ENCODE results near the gene LDAF1. TPM values are rescaled to one million over a fixed set of nuclear protein-coding genes. Genes with fewer than 3 reads are reported as not detected.
A peak's percentile ranks its signal among the peaks of the same experiment; 100 is the strongest.

Gene LDAF1
- total and polyA plus RNA-seq, 4 experiments from 2014 or later, result 15.0 to 23.3 (median 18.4) TPM

- no peak overlapping the region for H3K4me3 ChIP-seq (ENCODE audit: low read length in 2 of 2)
- no peaks in the 10 kb centered on the region for H3K27me3 ChIP-seq (ENCODE audit: insufficient read depth, low read length)
- ChIA-PET POLR2A (ENCODE audit: partially characterized antibody) (no interaction called here), CTCF (ENCODE audit: partially characterized antibody) (no interaction called here)
- Mint-ChIP-seq H3K9me3 (peaks cover 0 to 1% (median 0%) of the 10 kb centered on the region in 8 donors), H3K27ac (no peak overlapping the region), H3K4me1 (peaks cover 0 to 3% (median 2%) of the 10 kb centered on the region in 4 donors), H3K4me3 (peak overlapping the region in 1 of 8 donors; percentile 15), H3K36me3 (no peaks in the 10 kb centered on the region), H3K27me3 (peaks cover 27 to 38% of the 10 kb centered on the region in 2 donors)
- no peak overlapping the region for H3K27ac ChIP-seq (ENCODE audit: low read depth, low read length)
- H3K4me1 ChIP-seq (ENCODE audit: insufficient read depth, low read length), result no peaks in the 10 kb centered on the region
- intact Hi-C loops (cut with micrococcal nuclease), result no loop called here
- no peaks in the 10 kb centered on the region for H3K9me3 ChIP-seq (ENCODE audit: control insufficient read depth in 1 of 2, low read length in 2 of 2)
- no peaks in the 10 kb centered on the region for H3K36me3 ChIP-seq (ENCODE audit: insufficient read depth, low read length)
- no peak for DNase-seq
Observed at GRCh38 chr16:21222495-21223337, 64.2 kb downstream of the LDAF1 start.

GRCh38 chr16:21223787-21224186, 65.3 kb downstream of the LDAF1 start:
- no peaks in the 10 kb centered on the region for H3K4me1 ChIP-seq (ENCODE audit: insufficient read depth, low read length)
- intact Hi-C loops (cut with micrococcal nuclease), result no loop called here
- H3K4me1 Mint-ChIP-seq, result peaks cover 0 to 3% (median 2%) of the 10 kb centered on the region in 4 donors
- no peak overlapping the region for H3K27ac ChIP-seq (ENCODE audit: low read depth, low read length)
- no peaks in the 10 kb centered on the region for H3K36me3 ChIP-seq (ENCODE audit: insufficient read depth, low read length)
- no peaks in the 10 kb centered on the region for H3K9me3 ChIP-seq (ENCODE audit: control insufficient read depth in 1 of 2, low read length in 2 of 2)
- no peaks in the 10 kb centered on the region for H3K36me3 Mint-ChIP-seq
- H3K27me3 ChIP-seq (ENCODE audit: insufficient read depth, low read length), result no peaks in the 10 kb centered on the region
- CTCF ChIA-PET (ENCODE audit: partially characterized antibody), result no interaction called here
- POLR2A ChIA-PET (ENCODE audit: partially characterized antibody), result no interaction called here
- H3K4me3 ChIP-seq (ENCODE audit: low read length in 2 of 2), result no peak overlapping the region
- no peak for DNase-seq
- H3K27ac Mint-ChIP-seq, result no peak overlapping the region
- H3K27me3 Mint-ChIP-seq, result peaks cover 29 to 38% of the 10 kb centered on the region in 2 donors
- peaks cover 0 to 1% (median 0%) of the 10 kb centered on the region in 8 donors for H3K9me3 Mint-ChIP-seq
- no peak overlapping the region for H3K4me3 Mint-ChIP-seq

- Histone ChIP-seq H3K9me3 (ENCODE audit: control insufficient read depth in 1 of 2, low read length in 2 of 2) (no peaks in the 10 kb centered on the region), H3K27me3 (ENCODE audit: insufficient read depth, low read length) (no peaks in the 10 kb centered on the region), H3K36me3 (ENCODE audit: insufficient read depth, low read length) (no peaks in the 10 kb centered on the region), H3K27ac (ENCODE audit: low read depth, low read length) (no peak overlapping the region), H3K4me1 (ENCODE audit: insufficient read depth, low read length) (no peaks in the 10 kb centered on the region), H3K4me3 (ENCODE audit: low read length in 2 of 2) (no peak overlapping the region)
- DNase-seq, result no peak
- peaks cover 0 to 1% (median 0%) of the 10 kb centered on the region in 8 donors for H3K9me3 Mint-ChIP-seq
- peaks cover 34 to 40% of the 10 kb centered on the region in 2 donors for H3K27me3 Mint-ChIP-seq
- ChIA-PET POLR2A (ENCODE audit: partially characterized antibody) (no interaction called here), CTCF (ENCODE audit: partially characterized antibody) (no interaction called here)
- H3K36me3 Mint-ChIP-seq, result no peaks in the 10 kb centered on the region
- intact Hi-C loops (cut with micrococcal nuclease), result no loop called here
- H3K4me3 Mint-ChIP-seq, result no peak overlapping the region
- no peak overlapping the region for H3K27ac Mint-ChIP-seq
- H3K4me1 Mint-ChIP-seq, result peaks cover 0 to 3% (median 2%) of the 10 kb centered on the region in 4 donors
Observed at GRCh38 chr16:21224800-21225199, 66.3 kb downstream of the LDAF1 start.

GRCh38 chr16:21226749-21227148, 68.3 kb downstream of the LDAF1 start:
- ChIA-PET POLR2A (ENCODE audit: partially characterized antibody) (interaction anchor here (0.6 kb wide), 1 partner anchor 862 kb away, joined by 3 read pairs; no protein-coding TSS in a partner anchor), CTCF (ENCODE audit: partially characterized antibody) (no interaction called here)
- DNase-seq, result no peak
- no peaks in the 10 kb centered on the region for H3K9me3 ChIP-seq (ENCODE audit: control insufficient read depth in 1 of 2, low read length in 2 of 2)
- Mint-ChIP-seq H3K27ac (no peak overlapping the region), H3K4me1 (peaks cover 0 to 3% (median 2%) of the 10 kb centered on the region in 4 donors), H3K27me3 (peaks cover 34 to 37% of the 10 kb centered on the region in 2 donors), H3K36me3 (no peaks in the 10 kb centered on the region), H3K4me3 (no peak overlapping the region), H3K9me3 (peaks cover 0 to 1% (median 0%) of the 10 kb centered on the region in 8 donors)
- H3K4me1 ChIP-seq (ENCODE audit: insufficient read depth, low read length), result no peaks in the 10 kb centered on the region
- no peaks in the 10 kb centered on the region for H3K27me3 ChIP-seq (ENCODE audit: insufficient read depth, low read length)
- H3K4me3 ChIP-seq (ENCODE audit: low read length in 2 of 2), result no peak overlapping the region
- H3K27ac ChIP-seq (ENCODE audit: low read depth, low read length), result no peak overlapping the region
- H3K36me3 ChIP-seq (ENCODE audit: insufficient read depth, low read length), result no peaks in the 10 kb centered on the region
- intact Hi-C loops (cut with micrococcal nuclease), result no loop called here

- Mint-ChIP-seq H3K27ac (no peak overlapping the region), H3K36me3 (no peaks in the 10 kb centered on the region), H3K9me3 (no peaks in the 10 kb centered on the region), H3K4me1 (peaks cover 0 to 3% (median 2%) of the 10 kb centered on the region in 4 donors), H3K27me3 (peaks cover 32 to 33% of the 10 kb centered on the region in 2 donors), H3K4me3 (no peak overlapping the region)
- ChIA-PET POLR2A (ENCODE audit: partially characterized antibody) (no interaction called here), CTCF (ENCODE audit: partially characterized antibody) (no interaction called here)
- H3K27me3 ChIP-seq (ENCODE audit: insufficient read depth, low read length), result no peaks in the 10 kb centered on the region
- no peak for DNase-seq
- intact Hi-C loops (cut with micrococcal nuclease), result no loop called here
- H3K9me3 ChIP-seq (ENCODE audit: control insufficient read depth in 1 of 2, low read length in 2 of 2), result no peaks in the 10 kb centered on the region
- H3K4me1 ChIP-seq (ENCODE audit: insufficient read depth, low read length), result no peaks in the 10 kb centered on the region
- no peaks in the 10 kb centered on the region for H3K36me3 ChIP-seq (ENCODE audit: insufficient read depth, low read length)
- H3K4me3 ChIP-seq (ENCODE audit: low read length in 2 of 2), result no peak overlapping the region
- H3K27ac ChIP-seq (ENCODE audit: low read depth, low read length), result no peak overlapping the region
Observed at GRCh38 chr16:21227866-21228265, 69.4 kb downstream of the LDAF1 start.

GRCh38 chr16:21228361-21228872, 69.9 kb downstream of the LDAF1 start:
- intact Hi-C loops (cut with micrococcal nuclease), result no loop called here
- Histone ChIP-seq H3K27me3 (ENCODE audit: insufficient read depth, low read length) (no peaks in the 10 kb centered on the region), H3K4me3 (ENCODE audit: low read length in 2 of 2) (no peak overlapping the region), H3K36me3 (ENCODE audit: insufficient read depth, low read length) (no peaks in the 10 kb centered on the region), H3K4me1 (ENCODE audit: insufficient read depth, low read length) (no peaks in the 10 kb centered on the region), H3K9me3 (ENCODE audit: control insufficient read depth in 1 of 2, low read length in 2 of 2) (no peaks in the 10 kb centered on the region), H3K27ac (ENCODE audit: low read depth, low read length) (no peak overlapping the region)
- ChIA-PET POLR2A (ENCODE audit: partially characterized antibody) (no interaction called here), CTCF (ENCODE audit: partially characterized antibody) (no interaction called here)
- DNase-seq, result no peak
- Mint-ChIP-seq H3K9me3 (no peaks in the 10 kb centered on the region), H3K27ac (no peak overlapping the region), H3K27me3 (peaks cover 29 to 35% of the 10 kb centered on the region in 2 donors), H3K4me1 (peaks cover 0 to 3% (median 2%) of the 10 kb centered on the region in 4 donors), H3K4me3 (no peak overlapping the region), H3K36me3 (no peaks in the 10 kb centered on the region)
